ENCODE results near the gene LZTFL1. TPM values are rescaled to one million over a fixed set of nuclear protein-coding genes. Genes with fewer than 3 reads are reported as not detected.

Gene LZTFL1
- total RNA-seq, 1 experiment from 2014 or later = 9.1 TPM

DNA sequence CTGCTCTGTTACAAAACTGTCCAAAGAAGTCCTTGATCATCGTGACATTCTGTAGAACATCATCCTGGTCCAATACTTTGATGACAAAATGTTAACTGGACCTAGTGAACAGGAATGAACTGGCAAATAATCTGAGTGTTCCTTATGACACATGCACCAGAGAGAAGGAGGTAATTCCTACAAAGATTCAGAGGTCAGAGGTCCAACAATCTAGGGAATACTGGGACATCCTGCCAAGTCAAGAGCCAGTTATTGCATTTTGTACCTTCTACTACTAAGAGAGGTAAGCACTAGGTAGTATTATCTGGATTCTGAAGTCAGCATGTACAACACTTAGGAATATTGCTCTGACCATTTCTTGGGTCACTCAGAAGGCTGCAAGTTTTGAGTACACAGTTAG is 20.8 kb downstream of the LZTFL1 start:
- no peak overlapping the region for H3K27ac Mint-ChIP-seq
- no peak overlapping the region for H3K4me3 Mint-ChIP-seq
- CTCF ChIA-PET = no interaction called here
- no peaks in the 10 kb centered on the region for H3K4me1 Mint-ChIP-seq
- no peaks in the 10 kb centered on the region for H3K27me3 Mint-ChIP-seq (ENCODE audit: low read depth)
- ATAC-seq (no peak), DNase-seq (ENCODE audit: low spot score) (no peak)
- peaks cover 14% of the 10 kb centered on the region for H3K9me3 Mint-ChIP-seq
- POLR2A ChIA-PET = no interaction called here
- TF ChIP-seq OVOL2 (CRISPR knock-in tag; IDR thresholded peaks at IDR 0.05; ENCODE audit: borderline replicate concordance) (no peak), ZBTB21 (CRISPR knock-in tag; IDR thresholded peaks at IDR 0.05; ENCODE audit: borderline replicate concordance) (no peak), ATF1 (CRISPR knock-in tag; IDR thresholded peaks at IDR 0.05) (no peak), HMGA2 (CRISPR knock-in tag; IDR thresholded peaks at IDR 0.05) (no peak), ELF4 (CRISPR knock-in tag; IDR thresholded peaks at IDR 0.05; ENCODE audit: low read depth) (no peak), ZNF416 (CRISPR knock-in tag; IDR thresholded peaks at IDR 0.05) (no peak), TEAD4 (CRISPR knock-in tag; IDR thresholded peaks at IDR 0.05) (no peak), SP1 (CRISPR knock-in tag; conservative IDR thresholded peaks at IDR 0.05) (no peak), RELA (CRISPR knock-in tag; IDR thresholded peaks at IDR 0.05; ENCODE audit: borderline replicate concordance) (no peak)
- TF ChIP-seq, protein P1, sequence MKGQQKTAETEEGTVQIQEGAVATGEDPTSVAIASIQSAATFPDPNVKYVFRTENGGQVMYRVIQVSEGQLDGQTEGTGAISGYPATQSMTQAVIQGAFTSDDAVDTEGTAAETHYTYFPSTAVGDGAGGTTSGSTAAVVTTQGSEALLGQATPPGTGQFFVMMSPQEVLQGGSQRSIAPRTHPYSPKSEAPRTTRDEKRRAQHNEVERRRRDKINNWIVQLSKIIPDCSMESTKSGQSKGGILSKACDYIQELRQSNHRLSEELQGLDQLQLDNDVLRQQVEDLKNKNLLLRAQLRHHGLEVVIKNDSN (CRISPR knock-in tag; IDR thresholded peaks at IDR 0.05) = no peak
- TF ChIP-seq, protein P2, sequence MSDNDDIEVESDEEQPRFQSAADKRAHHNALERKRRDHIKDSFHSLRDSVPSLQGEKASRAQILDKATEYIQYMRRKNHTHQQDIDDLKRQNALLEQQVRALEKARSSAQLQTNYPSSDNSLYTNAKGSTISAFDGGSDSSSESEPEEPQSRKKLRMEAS (CRISPR knock-in tag; IDR thresholded peaks at IDR 0.05) = no peak
- TF ChIP-seq, protein P3, sequence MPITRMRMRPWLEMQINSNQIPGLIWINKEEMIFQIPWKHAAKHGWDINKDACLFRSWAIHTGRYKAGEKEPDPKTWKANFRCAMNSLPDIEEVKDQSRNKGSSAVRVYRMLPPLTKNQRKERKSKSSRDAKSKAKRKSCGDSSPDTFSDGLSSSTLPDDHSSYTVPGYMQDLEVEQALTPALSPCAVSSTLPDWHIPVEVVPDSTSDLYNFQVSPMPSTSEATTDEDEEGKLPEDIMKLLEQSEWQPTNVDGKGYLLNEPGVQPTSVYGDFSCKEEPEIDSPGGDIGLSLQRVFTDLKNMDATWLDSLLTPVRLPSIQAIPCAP (CRISPR knock-in tag; IDR thresholded peaks at IDR 0.05) = no peak
- TF ChIP-seq, protein P4, sequence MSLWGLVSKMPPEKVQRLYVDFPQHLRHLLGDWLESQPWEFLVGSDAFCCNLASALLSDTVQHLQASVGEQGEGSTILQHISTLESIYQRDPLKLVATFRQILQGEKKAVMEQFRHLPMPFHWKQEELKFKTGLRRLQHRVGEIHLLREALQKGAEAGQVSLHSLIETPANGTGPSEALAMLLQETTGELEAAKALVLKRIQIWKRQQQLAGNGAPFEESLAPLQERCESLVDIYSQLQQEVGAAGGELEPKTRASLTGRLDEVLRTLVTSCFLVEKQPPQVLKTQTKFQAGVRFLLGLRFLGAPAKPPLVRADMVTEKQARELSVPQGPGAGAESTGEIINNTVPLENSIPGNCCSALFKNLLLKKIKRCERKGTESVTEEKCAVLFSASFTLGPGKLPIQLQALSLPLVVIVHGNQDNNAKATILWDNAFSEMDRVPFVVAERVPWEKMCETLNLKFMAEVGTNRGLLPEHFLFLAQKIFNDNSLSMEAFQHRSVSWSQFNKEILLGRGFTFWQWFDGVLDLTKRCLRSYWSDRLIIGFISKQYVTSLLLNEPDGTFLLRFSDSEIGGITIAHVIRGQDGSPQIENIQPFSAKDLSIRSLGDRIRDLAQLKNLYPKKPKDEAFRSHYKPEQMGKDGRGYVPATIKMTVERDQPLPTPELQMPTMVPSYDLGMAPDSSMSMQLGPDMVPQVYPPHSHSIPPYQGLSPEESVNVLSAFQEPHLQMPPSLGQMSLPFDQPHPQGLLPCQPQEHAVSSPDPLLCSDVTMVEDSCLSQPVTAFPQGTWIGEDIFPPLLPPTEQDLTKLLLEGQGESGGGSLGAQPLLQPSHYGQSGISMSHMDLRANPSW (CRISPR knock-in tag; conservative IDR thresholded peaks at IDR 0.05; ENCODE audit: low read depth) = no peak
- TF ChIP-seq, protein P5, sequence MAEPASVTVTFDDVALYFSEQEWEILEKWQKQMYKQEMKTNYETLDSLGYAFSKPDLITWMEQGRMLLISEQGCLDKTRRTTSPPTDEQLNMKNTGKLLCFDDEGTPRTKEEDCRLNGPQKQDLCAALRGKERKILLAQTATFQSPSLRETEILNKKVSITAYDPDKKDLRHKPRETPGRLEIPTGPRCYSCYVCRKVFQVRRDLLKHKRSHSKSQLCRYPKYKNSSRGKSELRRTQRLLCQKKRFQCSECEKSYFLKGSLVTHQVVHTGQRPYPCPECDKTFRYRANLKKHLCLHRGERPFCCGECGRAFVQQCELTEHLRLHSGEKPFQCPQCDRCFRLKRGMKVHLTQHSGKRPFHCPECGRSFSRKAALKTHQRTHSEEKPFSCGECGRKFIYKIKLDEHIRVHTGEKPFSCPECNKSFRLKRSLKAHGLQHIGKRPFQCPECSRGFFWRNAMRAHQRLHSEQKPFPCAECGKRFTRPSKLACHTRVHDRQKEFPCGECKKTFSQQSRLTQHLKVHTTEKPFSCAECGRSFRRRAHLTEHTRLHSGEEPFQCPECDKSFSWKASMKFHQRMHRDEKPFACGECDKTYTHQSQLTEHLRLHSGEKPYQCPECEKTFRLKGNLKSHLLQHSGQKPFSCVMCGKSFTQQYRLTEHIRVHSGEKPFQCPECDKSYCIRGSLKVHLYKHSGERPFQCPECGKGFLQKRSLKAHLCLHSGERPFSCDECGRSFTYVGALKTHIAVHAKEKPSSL (CRISPR knock-in tag; conservative IDR thresholded peaks at IDR 0.05) = no peak
- peaks cover 9% of the 10 kb centered on the region; the same call in 1 of the 2 replicates for H3K36me3 Mint-ChIP-seq

DNA sequence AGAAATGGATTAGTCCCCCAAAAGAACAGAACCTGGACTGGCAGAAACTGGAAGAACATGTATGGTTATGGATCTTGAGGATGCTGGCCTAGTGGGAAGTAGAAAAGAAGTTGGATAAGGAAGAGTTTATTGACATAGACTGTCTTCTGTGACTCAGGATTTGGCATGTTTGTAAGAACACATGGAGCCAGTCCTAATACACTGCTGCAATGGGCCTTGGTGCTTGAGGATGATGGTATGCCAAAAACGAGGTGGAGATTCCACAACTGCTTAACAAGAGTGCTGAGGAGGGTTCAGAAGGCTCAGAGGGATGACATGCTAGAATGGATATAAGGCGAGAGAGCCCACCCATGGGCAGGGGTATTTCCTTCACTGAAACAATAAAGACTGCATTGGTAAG is 22.4 kb downstream of the LZTFL1 start:
- POLR2A ChIA-PET = no interaction called here
- TF ChIP-seq, protein P6, sequence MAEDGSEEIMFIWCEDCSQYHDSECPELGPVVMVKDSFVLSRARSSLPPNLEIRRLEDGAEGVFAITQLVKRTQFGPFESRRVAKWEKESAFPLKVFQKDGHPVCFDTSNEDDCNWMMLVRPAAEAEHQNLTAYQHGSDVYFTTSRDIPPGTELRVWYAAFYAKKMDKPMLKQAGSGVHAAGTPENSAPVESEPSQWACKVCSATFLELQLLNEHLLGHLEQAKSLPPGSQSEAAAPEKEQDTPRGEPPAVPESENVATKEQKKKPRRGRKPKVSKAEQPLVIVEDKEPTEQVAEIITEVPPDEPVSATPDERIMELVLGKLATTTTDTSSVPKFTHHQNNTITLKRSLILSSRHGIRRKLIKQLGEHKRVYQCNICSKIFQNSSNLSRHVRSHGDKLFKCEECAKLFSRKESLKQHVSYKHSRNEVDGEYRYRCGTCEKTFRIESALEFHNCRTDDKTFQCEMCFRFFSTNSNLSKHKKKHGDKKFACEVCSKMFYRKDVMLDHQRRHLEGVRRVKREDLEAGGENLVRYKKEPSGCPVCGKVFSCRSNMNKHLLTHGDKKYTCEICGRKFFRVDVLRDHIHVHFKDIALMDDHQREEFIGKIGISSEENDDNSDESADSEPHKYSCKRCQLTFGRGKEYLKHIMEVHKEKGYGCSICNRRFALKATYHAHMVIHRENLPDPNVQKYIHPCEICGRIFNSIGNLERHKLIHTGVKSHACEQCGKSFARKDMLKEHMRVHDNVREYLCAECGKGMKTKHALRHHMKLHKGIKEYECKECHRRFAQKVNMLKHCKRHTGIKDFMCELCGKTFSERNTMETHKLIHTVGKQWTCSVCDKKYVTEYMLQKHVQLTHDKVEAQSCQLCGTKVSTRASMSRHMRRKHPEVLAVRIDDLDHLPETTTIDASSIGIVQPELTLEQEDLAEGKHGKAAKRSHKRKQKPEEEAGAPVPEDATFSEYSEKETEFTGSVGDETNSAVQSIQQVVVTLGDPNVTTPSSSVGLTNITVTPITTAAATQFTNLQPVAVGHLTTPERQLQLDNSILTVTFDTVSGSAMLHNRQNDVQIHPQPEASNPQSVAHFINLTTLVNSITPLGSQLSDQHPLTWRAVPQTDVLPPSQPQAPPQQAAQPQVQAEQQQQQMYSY (CRISPR knock-in tag; IDR thresholded peaks at IDR 0.05) = no peak
- Mint-ChIP-seq H3K36me3 (peaks cover 9% of the 10 kb centered on the region; the same call in 1 of the 2 replicates), H3K9me3 (peaks cover 14% of the 10 kb centered on the region), H3K27ac (no peak overlapping the region), H3K4me1 (no peaks in the 10 kb centered on the region), H3K27me3 (ENCODE audit: low read depth) (no peaks in the 10 kb centered on the region), H3K4me3 (no peak overlapping the region)
- CTCF ChIA-PET = no interaction called here
- DNase-seq (ENCODE audit: low spot score) (no peak), ATAC-seq (no peak)

All from WTC11 (cell line).